ENCODE data around the gene PFDN5. TPM values are rescaled to one million over a fixed set of nuclear protein-coding genes. Genes with fewer than 3 reads are reported as not detected.

Gene PFDN5
- total and polyA plus RNA-seq, 9 of the 15 experiments (the other 6 are each of a cell fraction or from before 2014, with no cell fraction given): 361 to 1,636 (median 742) TPM

DNA sequence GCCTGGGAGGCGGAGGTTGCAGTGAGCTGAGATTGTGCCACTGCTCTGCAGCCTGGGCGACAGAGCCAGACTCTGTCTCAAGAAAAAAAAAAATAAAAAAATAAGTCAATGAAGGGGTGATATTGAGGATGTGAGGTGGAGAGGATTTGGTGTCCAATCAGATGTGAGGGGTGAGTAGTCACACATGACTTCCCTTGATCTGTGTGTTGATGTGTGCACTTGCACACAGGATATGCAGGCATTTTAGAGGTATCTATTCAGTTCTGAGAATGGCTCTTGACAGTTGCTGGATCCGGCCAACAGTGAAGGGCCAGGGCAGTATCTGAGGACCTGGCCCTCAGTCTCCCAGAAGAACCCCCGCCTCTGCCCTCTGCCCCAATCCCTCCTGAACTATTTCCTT lies 48.6 kb downstream of the PFDN5 start (continued):
- TF ChIP-seq, protein P1, sequence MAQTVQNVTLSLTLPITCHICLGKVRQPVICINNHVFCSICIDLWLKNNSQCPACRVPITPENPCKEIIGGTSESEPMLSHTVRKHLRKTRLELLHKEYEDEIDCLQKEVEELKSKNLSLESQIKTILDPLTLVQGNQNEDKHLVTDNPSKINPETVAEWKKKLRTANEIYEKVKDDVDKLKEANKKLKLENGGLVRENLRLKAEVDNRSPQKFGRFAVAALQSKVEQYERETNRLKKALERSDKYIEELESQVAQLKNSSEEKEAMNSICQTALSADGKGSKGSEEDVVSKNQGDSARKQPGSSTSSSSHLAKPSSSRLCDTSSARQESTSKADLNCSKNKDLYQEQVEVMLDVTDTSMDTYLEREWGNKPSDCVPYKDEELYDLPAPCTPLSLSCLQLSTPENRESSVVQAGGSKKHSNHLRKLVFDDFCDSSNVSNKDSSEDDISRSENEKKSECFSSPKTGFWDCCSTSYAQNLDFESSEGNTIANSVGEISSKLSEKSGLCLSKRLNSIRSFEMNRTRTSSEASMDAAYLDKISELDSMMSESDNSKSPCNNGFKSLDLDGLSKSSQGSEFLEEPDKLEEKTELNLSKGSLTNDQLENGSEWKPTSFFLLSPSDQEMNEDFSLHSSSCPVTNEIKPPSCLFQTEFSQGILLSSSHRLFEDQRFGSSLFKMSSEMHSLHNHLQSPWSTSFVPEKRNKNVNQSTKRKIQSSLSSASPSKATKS (CRISPR knock-in tag; IDR thresholded peaks at IDR 0.05): no peak
- TF ChIP-seq, protein P2, sequence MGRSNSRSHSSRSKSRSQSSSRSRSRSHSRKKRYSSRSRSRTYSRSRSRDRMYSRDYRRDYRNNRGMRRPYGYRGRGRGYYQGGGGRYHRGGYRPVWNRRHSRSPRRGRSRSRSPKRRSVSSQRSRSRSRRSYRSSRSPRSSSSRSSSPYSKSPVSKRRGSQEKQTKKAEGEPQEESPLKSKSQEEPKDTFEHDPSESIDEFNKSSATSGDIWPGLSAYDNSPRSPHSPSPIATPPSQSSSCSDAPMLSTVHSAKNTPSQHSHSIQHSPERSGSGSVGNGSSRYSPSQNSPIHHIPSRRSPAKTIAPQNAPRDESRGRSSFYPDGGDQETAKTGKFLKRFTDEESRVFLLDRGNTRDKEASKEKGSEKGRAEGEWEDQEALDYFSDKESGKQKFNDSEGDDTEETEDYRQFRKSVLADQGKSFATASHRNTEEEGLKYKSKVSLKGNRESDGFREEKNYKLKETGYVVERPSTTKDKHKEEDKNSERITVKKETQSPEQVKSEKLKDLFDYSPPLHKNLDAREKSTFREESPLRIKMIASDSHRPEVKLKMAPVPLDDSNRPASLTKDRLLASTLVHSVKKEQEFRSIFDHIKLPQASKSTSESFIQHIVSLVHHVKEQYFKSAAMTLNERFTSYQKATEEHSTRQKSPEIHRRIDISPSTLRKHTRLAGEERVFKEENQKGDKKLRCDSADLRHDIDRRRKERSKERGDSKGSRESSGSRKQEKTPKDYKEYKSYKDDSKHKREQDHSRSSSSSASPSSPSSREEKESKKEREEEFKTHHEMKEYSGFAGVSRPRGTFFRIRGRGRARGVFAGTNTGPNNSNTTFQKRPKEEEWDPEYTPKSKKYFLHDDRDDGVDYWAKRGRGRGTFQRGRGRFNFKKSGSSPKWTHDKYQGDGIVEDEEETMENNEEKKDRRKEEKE (IDR thresholded peaks at IDR 0.05; ENCODE audit: borderline replicate concordance in 1 of 2, control insufficient read depth in 1 of 2, low read depth in 2 of 2, low read length in 1 of 2): no peak
- TF ChIP-seq, protein P3, sequence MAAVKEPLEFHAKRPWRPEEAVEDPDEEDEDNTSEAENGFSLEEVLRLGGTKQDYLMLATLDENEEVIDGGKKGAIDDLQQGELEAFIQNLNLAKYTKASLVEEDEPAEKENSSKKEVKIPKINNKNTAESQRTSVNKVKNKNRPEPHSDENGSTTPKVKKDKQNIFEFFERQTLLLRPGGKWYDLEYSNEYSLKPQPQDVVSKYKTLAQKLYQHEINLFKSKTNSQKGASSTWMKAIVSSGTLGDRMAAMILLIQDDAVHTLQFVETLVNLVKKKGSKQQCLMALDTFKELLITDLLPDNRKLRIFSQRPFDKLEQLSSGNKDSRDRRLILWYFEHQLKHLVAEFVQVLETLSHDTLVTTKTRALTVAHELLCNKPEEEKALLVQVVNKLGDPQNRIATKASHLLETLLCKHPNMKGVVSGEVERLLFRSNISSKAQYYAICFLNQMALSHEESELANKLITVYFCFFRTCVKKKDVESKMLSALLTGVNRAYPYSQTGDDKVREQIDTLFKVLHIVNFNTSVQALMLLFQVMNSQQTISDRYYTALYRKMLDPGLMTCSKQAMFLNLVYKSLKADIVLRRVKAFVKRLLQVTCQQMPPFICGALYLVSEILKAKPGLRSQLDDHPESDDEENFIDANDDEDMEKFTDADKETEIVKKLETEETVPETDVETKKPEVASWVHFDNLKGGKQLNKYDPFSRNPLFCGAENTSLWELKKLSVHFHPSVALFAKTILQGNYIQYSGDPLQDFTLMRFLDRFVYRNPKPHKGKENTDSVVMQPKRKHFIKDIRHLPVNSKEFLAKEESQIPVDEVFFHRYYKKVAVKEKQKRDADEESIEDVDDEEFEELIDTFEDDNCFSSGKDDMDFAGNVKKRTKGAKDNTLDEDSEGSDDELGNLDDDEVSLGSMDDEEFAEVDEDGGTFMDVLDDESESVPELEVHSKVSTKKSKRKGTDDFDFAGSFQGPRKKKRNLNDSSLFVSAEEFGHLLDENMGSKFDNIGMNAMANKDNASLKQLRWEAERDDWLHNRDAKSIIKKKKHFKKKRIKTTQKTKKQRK (IDR thresholded peaks at IDR 0.05; ENCODE audit: borderline replicate concordance, low read depth, low read length): no peak
- no peak for TF ChIP-seq ZNF3 (CRISPR knock-in tag; IDR thresholded peaks at IDR 0.05)
- TF ChIP-seq POLR2AphosphoS5 (IDR thresholded peaks at IDR 0.05; ENCODE audit: control insufficient read depth, insufficient read depth, low read depth, low read length): no peak
- no peak for TF ChIP-seq TEAD2 (tag; IDR thresholded peaks at IDR 0.05)

Data from K562 (cell line).